Osteoblast (primary cell): ENCODE results near the gene CDH8. TPM values are rescaled to one million over a fixed set of nuclear protein-coding genes. Genes with fewer than 3 reads are reported as not detected.

ENCODE experiments used
- DNase-seq: peaks from one replicate; pipeline ENCODE4 v3.0.0; 2011; ENCODE audit warnings: low spot score, mixed read lengths; ENCODE audit not compliant: insufficient read length; ENCODE audit errors: missing footprints
- H2AFZ ChIP-seq: 2 replicates; pipeline ENCODE4 v1.6.0; 2011; ENCODE audit warnings: mild to moderate bottlenecking, low read length
- H3K27ac ChIP-seq: 2 replicates; pipeline ENCODE4 v1.5.1; 2011; ENCODE audit warnings: mild to moderate bottlenecking, low read depth, low read length, moderate library complexity
- H3K27me3 ChIP-seq: 2 replicates; pipeline ENCODE4 v1.6.0; 2012; ENCODE audit warnings: mild to moderate bottlenecking, control low read depth, inconsistent platforms, low read length, moderate library complexity; ENCODE audit not compliant: insufficient read depth
- H3K36me3 ChIP-seq: 2 replicates; pipeline ENCODE4 v1.5.1; 2011; ENCODE audit warnings: mild to moderate bottlenecking, low read length, control low read depth, moderate library complexity; ENCODE audit not compliant: insufficient read depth
- H3K4me1 ChIP-seq: 2 replicates; pipeline ENCODE4 v1.5.1; 2011; ENCODE audit warnings: mild to moderate bottlenecking, low read length, control low read depth, moderate library complexity; ENCODE audit not compliant: insufficient read depth
- H3K4me2 ChIP-seq: 2 replicates; pipeline ENCODE4 v1.6.0; 2011; ENCODE audit warnings: mild to moderate bottlenecking, low read length; ENCODE audit not compliant: insufficient read depth
- H3K4me3 ChIP-seq: fragments of 200-600 bp; sonication (generic); 3 replicates; pipeline ENCODE4 v1.5.1; 2012; ENCODE audit warnings: mild to moderate bottlenecking, low read length, inconsistent platforms; ENCODE audit not compliant: insufficient read depth
- H3K79me2 ChIP-seq: 2 replicates; pipeline ENCODE4 v1.6.0; 2012; ENCODE audit warnings: mild to moderate bottlenecking, low read length, control low read depth, inconsistent platforms; ENCODE audit not compliant: insufficient read depth
- H3K9me3 ChIP-seq: 2 replicates; pipeline ENCODE4 v1.5.1; 2011; ENCODE audit warnings: low read depth, low read length, control low read depth
- H4K20me1 ChIP-seq: 2 replicates; pipeline ENCODE4 v1.6.0; 2012; ENCODE audit warnings: mild to moderate bottlenecking, low read length, control low read depth; ENCODE audit not compliant: insufficient read depth
- total RNA-seq: library from RNA; depleted of rRNA; stranded (reverse); fragments of >200 nt; gene quantifications from 2 replicates; pipeline ENCODE4 v1.2.3, GENCODE V29; 2012
- TF ChIP-seq, protein P1 (sequence below): IDR thresholded peaks from 2 replicates; pipeline ENCODE4 v1.5.1; 2011; ENCODE audit warnings: mild to moderate bottlenecking, low read depth, low read length, moderate library complexity; ENCODE audit errors: extremely low read depth

CDH8 gene
- total RNA-seq, 1 donor, result not detected

DNA sequence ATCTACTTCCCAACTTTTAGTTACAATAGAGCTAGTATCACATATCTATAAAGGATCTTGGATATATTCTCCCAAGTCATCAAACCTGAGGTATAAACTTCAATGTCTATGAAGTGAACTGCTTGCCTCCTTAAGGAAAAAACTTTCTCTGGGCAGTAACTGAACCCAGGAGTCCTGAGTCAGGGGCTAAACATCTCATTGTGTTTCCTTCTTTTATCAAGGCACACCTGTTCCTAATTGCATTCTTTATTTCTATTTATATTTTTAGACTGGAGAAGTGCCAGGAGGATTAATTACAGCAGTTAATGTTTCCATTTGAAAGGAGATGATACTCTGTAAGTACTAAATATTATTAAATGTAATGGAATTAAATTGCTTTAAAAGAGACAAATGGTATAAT is 98.6 kb downstream of the CDH8 start:
- Histone ChIP-seq H3K4me2 (no peak overlapping the region), H3K27ac (no peak overlapping the region)

DNA sequence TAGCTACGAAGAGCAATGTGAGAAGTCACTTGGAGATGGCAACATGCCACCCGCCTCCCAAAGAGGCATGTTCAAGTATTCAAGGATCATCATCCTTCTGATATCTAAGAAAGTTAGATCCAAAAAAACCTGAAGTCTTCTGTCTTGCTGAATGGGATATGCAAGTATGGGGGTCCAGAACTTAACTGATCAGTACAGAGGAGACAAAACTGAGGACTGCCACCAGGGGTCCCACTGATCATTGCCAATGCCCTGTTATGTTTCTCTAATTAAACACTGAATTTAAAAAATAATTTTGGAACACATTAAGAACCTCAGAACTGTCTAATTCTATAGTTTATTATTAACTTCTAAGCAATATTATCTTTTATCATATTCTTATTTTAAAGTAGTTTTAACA is 99.7 kb downstream of the CDH8 start:
- Histone ChIP-seq H3K9me3 (no peaks in the 10 kb centered on the region), H2AFZ (no peak overlapping the region), H3K4me2 (no peak overlapping the region), H3K4me3 (no peak overlapping the region), H3K4me1 (no peaks in the 10 kb centered on the region), H3K36me3 (no peaks in the 10 kb centered on the region), H3K27me3 (no peaks in the 10 kb centered on the region), H3K27ac (no peak overlapping the region), H3K79me2 (no peaks in the 10 kb centered on the region), H4K20me1 (no peaks in the 10 kb centered on the region)
- DNase-seq, result no peak
- TF ChIP-seq, protein P1, sequence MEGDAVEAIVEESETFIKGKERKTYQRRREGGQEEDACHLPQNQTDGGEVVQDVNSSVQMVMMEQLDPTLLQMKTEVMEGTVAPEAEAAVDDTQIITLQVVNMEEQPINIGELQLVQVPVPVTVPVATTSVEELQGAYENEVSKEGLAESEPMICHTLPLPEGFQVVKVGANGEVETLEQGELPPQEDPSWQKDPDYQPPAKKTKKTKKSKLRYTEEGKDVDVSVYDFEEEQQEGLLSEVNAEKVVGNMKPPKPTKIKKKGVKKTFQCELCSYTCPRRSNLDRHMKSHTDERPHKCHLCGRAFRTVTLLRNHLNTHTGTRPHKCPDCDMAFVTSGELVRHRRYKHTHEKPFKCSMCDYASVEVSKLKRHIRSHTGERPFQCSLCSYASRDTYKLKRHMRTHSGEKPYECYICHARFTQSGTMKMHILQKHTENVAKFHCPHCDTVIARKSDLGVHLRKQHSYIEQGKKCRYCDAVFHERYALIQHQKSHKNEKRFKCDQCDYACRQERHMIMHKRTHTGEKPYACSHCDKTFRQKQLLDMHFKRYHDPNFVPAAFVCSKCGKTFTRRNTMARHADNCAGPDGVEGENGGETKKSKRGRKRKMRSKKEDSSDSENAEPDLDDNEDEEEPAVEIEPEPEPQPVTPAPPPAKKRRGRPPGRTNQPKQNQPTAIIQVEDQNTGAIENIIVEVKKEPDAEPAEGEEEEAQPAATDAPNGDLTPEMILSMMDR, result no peak

More for the DNA sequence above, 98.6 kb downstream of the CDH8 start:
- Histone ChIP-seq H3K36me3 (no peaks in the 10 kb centered on the region), H3K4me1 (no peaks in the 10 kb centered on the region), H3K79me2 (no peaks in the 10 kb centered on the region), H3K4me3 (no peak overlapping the region), H4K20me1 (no peaks in the 10 kb centered on the region), H3K27me3 (no peaks in the 10 kb centered on the region), H2AFZ (no peak overlapping the region), H3K9me3 (peaks cover 2% of the 10 kb centered on the region)
- DNase-seq, result no peak
- TF ChIP-seq, protein P1, result no peak

DNA sequence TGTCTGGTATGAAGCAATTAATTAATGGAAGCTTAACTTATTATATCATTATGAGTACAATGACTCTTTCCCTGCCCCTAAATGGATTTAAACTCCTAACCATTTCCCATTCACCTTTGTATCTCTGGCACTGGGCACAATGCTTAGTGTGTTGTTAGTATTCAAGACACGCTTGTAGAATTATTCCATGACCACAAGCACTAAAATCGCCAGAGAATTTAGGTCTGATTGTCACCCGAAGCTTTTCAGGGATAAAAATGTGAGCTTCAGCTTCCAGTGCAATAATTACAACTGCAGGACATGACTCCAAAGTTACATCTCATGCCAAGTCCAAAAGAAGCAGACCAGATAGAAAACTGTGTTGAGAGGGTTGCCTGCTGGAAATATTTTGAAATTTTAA is 101.6 kb downstream of the CDH8 start:
- TF ChIP-seq, protein P1, result no peak
- Histone ChIP-seq H3K4me3 (no peak overlapping the region), H3K9me3 (no peaks in the 10 kb centered on the region), H3K4me2 (no peak overlapping the region), H3K27me3 (no peaks in the 10 kb centered on the region), H3K36me3 (no peaks in the 10 kb centered on the region), H3K79me2 (no peaks in the 10 kb centered on the region), H3K4me1 (no peaks in the 10 kb centered on the region), H2AFZ (no peak overlapping the region), H3K27ac (no peak overlapping the region), H4K20me1 (no peaks in the 10 kb centered on the region)
- no peak for DNase-seq

DNA sequence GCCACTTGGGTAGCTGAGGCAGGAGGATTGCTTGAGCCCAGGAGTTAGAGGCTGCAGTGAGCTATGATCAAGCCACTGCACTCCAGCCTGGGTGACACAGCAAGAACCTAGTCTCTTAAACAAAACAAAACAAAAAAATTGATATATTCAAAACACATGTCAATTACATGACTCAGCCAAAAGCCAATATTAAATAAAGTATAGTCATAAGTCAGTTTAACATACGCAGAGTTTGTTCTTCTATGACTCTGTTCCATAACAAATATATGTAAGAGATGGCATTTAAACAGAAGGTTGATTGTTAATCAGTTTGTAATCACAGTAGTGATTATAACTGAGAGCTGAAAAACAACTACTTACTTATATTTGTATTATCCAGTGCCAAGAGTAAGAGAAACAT is 106.5 kb downstream of the CDH8 start:
- Histone ChIP-seq H3K9me3 (no peaks in the 10 kb centered on the region), H4K20me1 (no peaks in the 10 kb centered on the region), H3K4me1 (no peaks in the 10 kb centered on the region), H2AFZ (no peak overlapping the region), H3K27me3 (no peaks in the 10 kb centered on the region), H3K79me2 (no peaks in the 10 kb centered on the region), H3K4me3 (no peak overlapping the region), H3K27ac (no peak overlapping the region), H3K4me2 (no peak overlapping the region), H3K36me3 (no peaks in the 10 kb centered on the region)
- no peak for DNase-seq
- TF ChIP-seq, protein P1, result no peak
